Stimulated activated naive CD4-positive, alpha-beta T cell (primary cell): ENCODE results near the gene LENG9.
"Not testable (repeated sequence)": the region's sequence is repeated elsewhere in the genome, so short reads cannot be mapped to it uniquely, and the experiment has no call there.

Experiments
- DNase-seq, 6 experiments: peaks; one replicate each; lab custom pipeline; 2025; lab: John Stamatoyannopoulos, UW

The LENG9 gene

GRCh38 chr19:54459282-54460229 is 4.0 kb downstream of the LENG9 start:
- DNase-seq, result no peak

GRCh38 chr19:54458648-54459281 is 4.8 kb downstream of the LENG9 start:
- DNase-seq, result no peak

- no peak for DNase-seq
Observed at GRCh38 chr19:54457773-54458647, 5.6 kb downstream of the LENG9 start.

GRCh38 chr19:54456423-54457373 is 6.9 kb downstream of the LENG9 start:
- DNase-seq, result no peak

- no peak for DNase-seq
Observed at GRCh38 chr19:54455786-54456422, 7.7 kb downstream of the LENG9 start.

- no peak for DNase-seq
Observed at GRCh38 chr19:54454781-54455675, 8.6 kb downstream of the LENG9 start.

GRCh38 chr19:54453921-54454780 is 9.4 kb downstream of the LENG9 start:
- no peak for DNase-seq

- DNase-seq, result no peak
Observed at GRCh38 chr19:54452626-54453025, 11.0 kb downstream of the LENG9 start.

GRCh38 chr19:54451997-54452396 is 11.6 kb downstream of the LENG9 start:
- DNase-seq, result no peak

- DNase-seq, result no peak
Observed at GRCh38 chr19:54451331-54451871, 12.2 kb downstream of the LENG9 start.

- DNase-seq, result no peak
Observed at GRCh38 chr19:54449701-54450069, 13.9 kb downstream of the LENG9 start.

GRCh38 chr19:54448774-54449700 is 14.5 kb downstream of the LENG9 start, which contains the start of gene LENG8:
TSS of gene LENG8 (plus strand) at chr19:54449199. CDS start at chr19:54451345, 2,146 bp downstream.
- DNase-seq, result peak; percentile 94 to 99 (median 97)

GRCh38 chr19:54448040-54448773 is 15.4 kb downstream of the LENG9 start:
- DNase-seq, result peak in 3 of 6 experiments; percentile 36 to 71 (median 54)

GRCh38 chr19:54446349-54446748 is 17.2 kb downstream of the LENG9 start:
- not testable (repeated sequence) for DNase-seq

- DNase-seq, result no peak
Observed at GRCh38 chr19:54444737-54445136, 18.8 kb downstream of the LENG9 start.

- no peak for DNase-seq
Observed at GRCh38 chr19:54440641-54441040, 22.9 kb downstream of the LENG9 start.
